ENCODE measurements around the gene TPI1.

Gene TPI1

GRCh38 chr12:6916426-6917200, 49.3 kb downstream of the TPI1 start:
- DNase-seq (ENCODE audit: low read depth, low spot score) = no peak

GRCh38 chr12:6917491-6918231, 50.3 kb downstream of the TPI1 start:
- no peak for DNase-seq (ENCODE audit: low read depth, low spot score)

GRCh38 chr12:6919588-6919987, 52.3 kb downstream of the TPI1 start:
- no peak for DNase-seq (ENCODE audit: low read depth, low spot score)
